CD4-positive, alpha-beta T cell treated with Interleukin-2 at 100 ng/mL for 4 hours (primary cell): ENCODE measurements around the gene DCDC1.

ENCODE experiments used
- DNase-seq: peaks from one replicate; pipeline ENCODE4 v3.0.0-alpha.2; 2020; ENCODE audit warnings: low spot score

Gene DCDC1

GRCh38 chr11:30908857-30909256 is 460.7 kb downstream of the DCDC1 start:
- DNase-seq: no peak

- no peak for DNase-seq
Measured at GRCh38 chr11:30908272-30908671, 461.3 kb downstream of the DCDC1 start.

- DNase-seq: no peak
Measured at GRCh38 chr11:30902929-30903328, 466.6 kb downstream of the DCDC1 start.

GRCh38 chr11:30895046-30895445 is 474.5 kb downstream of the DCDC1 start:
- no peak for DNase-seq

DNA sequence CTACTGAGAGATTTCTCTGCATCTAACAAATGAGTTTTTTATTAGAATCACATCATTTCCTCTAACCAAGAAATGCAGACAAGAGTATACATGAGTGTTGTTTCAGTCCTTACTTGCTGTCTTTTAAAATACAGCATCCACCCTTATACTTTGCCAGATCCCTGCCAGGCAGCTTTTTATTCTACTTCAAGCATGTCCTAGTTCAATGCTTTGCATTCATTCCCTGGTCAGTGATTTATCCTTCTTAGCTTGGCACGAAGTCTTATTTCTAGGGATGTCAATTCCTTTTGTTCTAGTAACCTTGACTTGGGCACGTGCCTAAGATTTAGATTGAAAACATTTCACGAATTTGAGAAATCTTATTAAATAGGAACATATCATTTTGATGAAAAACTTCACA is 476.2 kb downstream of the DCDC1 start:
- DNase-seq: no peak

GRCh38 chr11:30889143-30889794 is 480.3 kb downstream of the DCDC1 start:
- no peak for DNase-seq

DNA sequence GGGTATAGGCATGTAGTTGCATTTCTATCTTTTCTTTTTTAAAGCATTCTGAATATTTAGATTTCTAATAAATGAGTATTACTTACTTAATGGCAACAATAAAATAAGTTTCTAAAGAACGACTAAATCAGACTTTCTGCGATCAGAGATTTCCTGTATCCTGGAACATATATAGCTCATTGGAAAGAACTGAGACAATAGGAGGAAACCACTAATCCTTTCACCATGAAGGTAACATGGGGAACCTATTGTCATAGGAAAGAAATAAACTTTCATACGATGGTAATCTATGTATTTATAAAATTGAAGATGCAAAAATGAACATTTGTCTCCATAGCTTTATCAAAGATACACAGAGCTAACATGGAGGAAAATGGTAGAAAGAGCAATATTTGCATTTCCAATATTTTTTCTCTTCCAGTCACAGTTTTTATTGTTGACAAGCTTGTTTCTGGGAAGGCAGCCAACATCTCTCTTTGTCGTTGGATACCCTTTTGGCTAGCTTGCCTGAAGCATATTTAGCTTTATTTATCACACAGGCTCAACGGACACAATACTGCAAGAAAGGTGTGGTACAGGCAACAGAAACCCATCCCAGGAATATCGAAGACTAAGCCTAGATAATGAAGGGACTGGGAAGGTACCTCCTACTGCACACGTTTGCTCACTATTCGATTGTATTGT is 490.1 kb downstream of the DCDC1 start:
- DNase-seq: no peak

DNA sequence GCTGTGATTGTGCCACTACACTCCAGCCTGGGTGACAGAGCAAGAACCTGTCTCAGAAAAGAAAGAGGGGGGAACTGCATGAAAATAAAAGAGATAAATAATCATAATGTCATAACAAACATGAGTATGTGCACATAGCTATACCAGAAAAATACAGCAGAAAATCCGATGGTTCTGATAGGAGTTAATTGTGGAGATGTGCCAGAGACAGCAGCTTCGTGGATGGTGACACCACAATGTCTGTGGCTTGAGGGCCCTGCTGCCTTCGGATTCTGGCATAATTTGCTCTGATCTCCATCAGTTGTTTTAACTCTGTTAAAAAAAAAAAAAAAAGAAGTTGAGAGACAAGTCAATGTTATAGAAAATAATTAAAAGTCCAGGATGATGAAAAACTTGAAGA is 491.1 kb downstream of the DCDC1 start:
- no peak for DNase-seq

DNA sequence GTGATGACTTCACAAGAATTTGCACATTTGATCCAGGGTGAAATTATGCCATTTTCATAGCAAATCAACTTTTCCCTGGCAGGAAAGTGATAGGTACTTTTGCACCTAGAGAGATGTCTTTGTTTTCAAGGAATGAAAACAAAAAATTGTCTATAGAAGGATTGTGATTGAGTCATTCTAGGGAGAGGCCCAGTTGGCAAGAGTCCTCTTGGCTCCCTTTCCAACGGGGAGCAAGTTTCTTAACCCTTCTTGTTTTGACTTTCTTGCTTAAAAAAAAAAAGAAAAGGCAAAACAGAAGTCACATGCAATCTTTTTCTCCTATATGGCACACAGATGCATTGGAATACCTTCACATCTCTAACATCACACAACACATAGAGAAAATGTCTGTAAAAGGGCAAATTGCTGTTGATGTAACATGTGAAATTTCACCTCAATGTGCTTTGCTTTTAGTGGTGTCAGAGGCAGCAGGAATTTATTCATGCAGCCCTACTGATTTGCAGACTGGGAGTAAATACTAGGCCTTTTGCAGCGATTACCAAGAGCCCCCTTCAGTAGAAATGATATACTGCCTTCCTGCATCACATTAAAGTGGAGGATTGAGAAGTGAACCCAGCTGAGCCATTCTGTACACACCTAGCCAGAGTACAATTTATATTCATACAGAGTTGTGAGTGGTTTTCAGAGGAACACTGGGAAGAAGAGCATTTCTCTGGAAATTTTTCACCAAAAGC is 492.7 kb downstream of the DCDC1 start:
- DNase-seq: no peak

DNA sequence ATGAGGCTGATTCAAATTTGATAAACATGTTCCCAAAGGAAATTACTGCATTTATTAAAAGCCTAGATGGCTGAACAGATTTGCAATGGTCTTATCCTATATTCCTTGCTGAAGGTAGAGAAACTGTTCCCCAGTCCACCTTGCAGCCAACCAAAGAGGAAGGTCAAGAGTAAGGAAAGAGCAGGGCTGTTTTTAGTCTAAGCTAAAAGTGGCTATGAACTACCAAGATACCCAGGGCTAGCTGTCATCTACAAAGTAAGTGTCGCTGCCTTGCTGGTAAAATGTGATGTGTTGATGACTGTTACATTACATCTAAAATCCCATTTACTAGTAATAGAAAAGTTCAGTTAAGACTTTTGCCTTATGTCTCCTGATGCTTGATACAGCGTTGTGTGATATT is 493.3 kb downstream of the DCDC1 start:
- no peak for DNase-seq

DNA sequence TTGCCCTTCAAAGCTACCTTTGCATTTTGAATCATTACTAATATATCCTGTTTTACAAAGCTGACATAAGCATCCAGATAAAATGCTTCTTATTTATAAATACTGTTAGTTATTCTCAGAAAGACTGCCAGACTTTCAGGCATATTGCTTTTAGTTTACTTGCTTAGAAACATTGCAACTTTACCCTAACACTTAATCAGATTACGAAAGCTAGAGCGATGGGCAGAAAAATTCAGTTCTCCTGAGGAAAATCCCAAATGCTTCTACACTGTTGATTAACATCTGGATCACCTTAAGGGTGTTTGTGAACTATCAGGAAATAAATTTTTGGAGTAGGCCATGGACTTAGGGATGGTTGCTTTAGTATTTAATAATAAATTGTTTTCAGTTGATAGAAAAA is 493.7 kb downstream of the DCDC1 start:
- no peak for DNase-seq

DNA sequence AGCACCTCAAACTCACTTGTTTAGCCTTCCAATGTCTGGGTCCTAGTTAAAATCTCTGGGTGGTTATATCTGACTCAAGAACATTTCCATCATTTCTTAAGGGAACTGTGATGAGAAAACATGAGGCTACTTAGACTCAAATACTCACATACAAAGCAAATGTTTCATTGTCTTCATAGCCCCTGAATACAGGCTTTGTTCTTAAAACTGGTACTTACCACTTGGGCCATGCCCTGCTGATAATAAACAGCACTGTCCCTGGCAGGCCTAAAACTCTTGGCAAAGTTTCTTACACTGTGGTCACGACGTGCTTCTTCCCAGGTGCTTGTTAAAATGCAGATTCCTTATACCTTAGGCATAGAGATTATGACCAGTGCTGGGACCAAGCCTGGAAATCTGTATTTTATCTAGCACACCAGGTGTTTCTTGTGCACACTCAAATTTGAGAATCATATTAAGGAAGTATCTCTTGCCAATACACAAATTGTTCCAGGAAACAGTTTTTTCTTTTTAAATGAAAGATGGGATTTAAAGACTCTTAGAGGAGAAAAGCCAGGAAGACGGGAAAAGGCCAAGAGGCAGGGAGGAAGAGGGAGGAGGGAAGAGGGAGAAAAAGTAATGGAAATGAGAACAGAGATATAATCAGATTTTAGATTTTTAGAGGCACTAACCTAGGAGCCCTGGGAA is 495.5 kb downstream of the DCDC1 start:
- no peak for DNase-seq

GRCh38 chr11:30868626-30869081 is 500.9 kb downstream of the DCDC1 start:
- no peak for DNase-seq

- no peak for DNase-seq
Measured at GRCh38 chr11:30863209-30863608, 506.3 kb downstream of the DCDC1 start.

- DNase-seq: no peak
Measured at GRCh38 chr11:30861531-30861930, 508.0 kb downstream of the DCDC1 start.

DNA sequence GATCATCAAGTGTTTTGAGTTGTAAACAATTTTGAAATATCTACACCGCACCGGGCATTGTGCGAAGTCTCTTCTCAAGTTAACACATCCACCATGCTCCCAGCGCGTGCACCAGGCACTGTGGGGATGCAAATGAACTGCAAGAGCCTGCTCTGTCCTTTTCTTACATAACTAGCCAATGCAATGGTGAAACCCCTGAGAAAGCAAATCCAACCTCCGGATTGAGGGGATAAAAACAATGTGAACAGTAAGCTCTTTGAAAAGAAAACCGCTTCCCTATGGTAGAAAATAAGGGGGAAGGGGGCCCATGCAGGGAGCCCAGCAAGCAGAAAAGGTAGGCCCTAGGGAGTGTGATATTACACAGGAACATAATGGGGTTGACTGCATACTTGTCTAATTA is 508.5 kb downstream of the DCDC1 start:
- DNase-seq: no peak

DNA sequence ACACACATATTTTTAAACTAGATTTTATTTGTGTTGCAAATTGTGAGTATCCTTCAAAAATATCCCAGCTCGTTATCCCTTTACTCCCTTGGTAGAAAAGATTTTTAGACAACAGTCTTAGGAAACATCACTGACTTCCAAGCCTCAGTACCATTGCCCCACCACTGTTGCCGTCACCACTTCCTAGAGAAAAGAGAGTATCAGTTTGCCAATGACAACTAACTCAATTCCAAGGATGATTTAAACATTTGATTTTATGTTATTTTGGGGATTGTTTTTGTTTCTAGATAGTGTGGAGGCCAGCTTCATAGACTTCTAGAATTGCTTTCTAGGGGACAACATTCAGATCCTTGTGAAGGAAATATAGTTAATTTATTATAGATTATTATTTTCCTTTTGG is 509.4 kb downstream of the DCDC1 start:
- DNase-seq: no peak

DNA sequence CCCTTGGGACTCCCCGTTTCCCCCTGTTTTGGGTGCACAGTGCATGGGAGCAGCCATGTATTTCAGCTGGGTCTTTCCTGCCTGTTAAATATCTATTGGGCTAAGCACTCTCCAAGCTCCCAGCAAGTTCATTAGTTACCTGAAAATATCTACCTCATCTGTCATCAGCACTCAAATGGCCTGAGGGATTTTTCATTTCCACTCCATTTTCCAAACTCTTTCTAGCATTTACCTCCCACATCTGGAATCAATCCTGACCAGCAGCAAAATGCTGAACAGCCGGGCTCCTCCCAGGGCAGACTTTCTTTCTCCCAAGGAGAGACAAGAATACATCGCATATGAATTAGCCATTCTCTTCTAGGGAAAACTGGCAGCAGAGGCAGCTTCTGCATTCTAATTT is 509.9 kb downstream of the DCDC1 start:
- no peak for DNase-seq

GRCh38 chr11:30855383-30856006 is 514.0 kb downstream of the DCDC1 start:
- no peak for DNase-seq

- DNase-seq: no peak
Measured at GRCh38 chr11:30853439-30853838, 516.1 kb downstream of the DCDC1 start.

- DNase-seq: no peak
Measured at GRCh38 chr11:30852645-30853044, 516.9 kb downstream of the DCDC1 start.

DNA sequence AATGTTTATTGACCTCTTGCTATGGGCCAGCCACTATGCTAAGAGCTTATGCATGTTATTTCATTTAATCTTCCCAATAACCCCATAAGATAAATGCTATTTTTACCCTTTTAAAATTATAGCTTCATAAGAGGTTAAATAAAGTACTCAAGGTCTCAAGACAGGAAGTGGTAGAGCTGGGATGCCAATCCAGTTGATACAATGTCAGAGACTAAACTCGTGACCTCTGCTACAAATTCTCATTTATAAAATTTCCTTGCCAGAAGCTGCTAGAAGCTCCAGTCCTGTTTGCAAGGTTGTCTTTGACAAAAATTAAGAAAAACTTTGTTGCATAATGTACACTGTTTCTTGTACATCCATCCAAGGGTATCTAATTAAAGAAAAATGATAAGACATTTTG is 517.4 kb downstream of the DCDC1 start:
- no peak for DNase-seq
